ENCODE measurements around the gene KNDC1. TPM values are rescaled to one million over a fixed set of nuclear protein-coding genes. Genes with fewer than 3 reads are reported as not detected.
A peak's percentile ranks its signal among the peaks of the same experiment; 100 is the strongest.

KNDC1 gene
- total RNA-seq, 4 donors from 2014 or later = under 0.01 to 12.5 (median 5.3) TPM

DNA sequence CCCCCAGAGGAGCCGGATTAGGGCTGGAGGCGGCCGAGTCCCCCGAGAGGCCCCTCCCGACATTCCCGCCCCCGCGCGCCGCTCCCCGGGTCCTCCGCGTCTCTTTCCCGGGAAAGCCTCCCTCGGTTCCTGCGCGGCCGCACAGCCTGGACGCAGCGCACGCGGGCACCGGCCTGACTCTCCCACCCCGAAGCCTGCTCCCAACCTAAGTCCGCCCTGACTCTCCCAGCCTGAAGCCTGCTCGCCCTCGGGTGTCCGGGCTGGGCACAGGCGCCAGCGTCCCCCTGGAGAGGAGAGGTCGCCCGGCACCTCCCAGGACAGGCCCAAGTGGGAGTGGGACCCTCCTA lies 77.2 kb downstream of the KNDC1 start:
- H3K27me3 ChIP-seq = peaks cover 10 to 22% of the 10 kb centered on the region in 2 donors
- H3K9me3 ChIP-seq = no peaks in the 10 kb centered on the region
- no peak for DNase-seq
- H3K4me1 ChIP-seq = peaks cover 0 to 12% of the 10 kb centered on the region in 2 donors
- TF ChIP-seq POLR2A (IDR thresholded peaks at IDR 0.05) = no peak
- TF ChIP-seq CTCF (IDR thresholded peaks at IDR 0.05) = no peak
- intact Hi-C loops (cut with DNase I; ENCODE audit: low total_unique reads) = no loop called here
- H3K36me3 ChIP-seq = no peaks in the 10 kb centered on the region
- no peak overlapping the region for H3K27ac ChIP-seq
- H3K4me3 ChIP-seq = no peak overlapping the region

- peaks cover 10 to 22% of the 10 kb centered on the region in 2 donors for H3K27me3 ChIP-seq
- H3K4me3 ChIP-seq = peak within 1 kb of the TSS in 1 of 2 donors; percentile 2
These were observed 77.8 kb downstream of the KNDC1 start, which contains the start of gene VENTX for GRCh38 chr10:133237588-133238465. VENTX (plus strand) TSS chr10:133237855; CDS start chr10:133237915, 60 bp downstream.

DNA sequence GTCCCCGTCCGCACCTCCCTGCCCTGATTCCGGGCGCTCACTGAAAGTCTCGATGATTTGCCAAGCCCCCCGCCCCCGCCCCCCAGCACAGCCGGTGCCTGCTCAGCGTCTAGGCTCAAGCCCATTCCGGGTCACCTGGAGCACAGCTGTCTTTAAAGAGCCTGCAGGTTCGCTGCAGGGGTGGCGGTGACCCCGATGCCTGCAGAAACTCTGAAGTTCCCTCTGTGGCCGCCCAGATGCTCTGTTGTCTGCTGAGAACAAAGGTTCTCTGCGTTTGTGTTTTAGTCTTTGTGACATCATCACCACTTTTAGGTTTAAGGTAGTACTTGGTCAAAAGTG lies 78.4 kb downstream of the KNDC1 start:
- intact Hi-C loops (cut with DNase I; ENCODE audit: low total_unique reads) = no loop called here
- no peak for TF ChIP-seq CTCF (IDR thresholded peaks at IDR 0.05)
- no peak for TF ChIP-seq POLR2A (IDR thresholded peaks at IDR 0.05)
- H3K27me3 ChIP-seq = peaks cover 10 to 22% of the 10 kb centered on the region in 2 donors
- no peaks in the 10 kb centered on the region for H3K36me3 ChIP-seq
- no peak overlapping the region for H3K27ac ChIP-seq
- H3K9me3 ChIP-seq = no peaks in the 10 kb centered on the region
- no peak overlapping the region for H3K4me3 ChIP-seq
- H3K4me1 ChIP-seq = peaks cover 0 to 12% of the 10 kb centered on the region in 2 donors
- DNase-seq = no peak

More at GRCh38 chr10:133237588-133238465, 77.8 kb downstream of the KNDC1 start, which contains the start of gene VENTX:
- intact Hi-C loops (cut with DNase I; ENCODE audit: low total_unique reads) = no loop called here
- peaks cover 0 to 12% of the 10 kb centered on the region in 2 donors for H3K4me1 ChIP-seq
- no peak for TF ChIP-seq CTCF (IDR thresholded peaks at IDR 0.05)
- TF ChIP-seq POLR2A (IDR thresholded peaks at IDR 0.05) = no peak
- H3K36me3 ChIP-seq = no peaks in the 10 kb centered on the region
- no peak within 1 kb of the TSS for H3K27ac ChIP-seq
- DNase-seq = no peak
- no peaks in the 10 kb centered on the region for H3K9me3 ChIP-seq

DNA sequence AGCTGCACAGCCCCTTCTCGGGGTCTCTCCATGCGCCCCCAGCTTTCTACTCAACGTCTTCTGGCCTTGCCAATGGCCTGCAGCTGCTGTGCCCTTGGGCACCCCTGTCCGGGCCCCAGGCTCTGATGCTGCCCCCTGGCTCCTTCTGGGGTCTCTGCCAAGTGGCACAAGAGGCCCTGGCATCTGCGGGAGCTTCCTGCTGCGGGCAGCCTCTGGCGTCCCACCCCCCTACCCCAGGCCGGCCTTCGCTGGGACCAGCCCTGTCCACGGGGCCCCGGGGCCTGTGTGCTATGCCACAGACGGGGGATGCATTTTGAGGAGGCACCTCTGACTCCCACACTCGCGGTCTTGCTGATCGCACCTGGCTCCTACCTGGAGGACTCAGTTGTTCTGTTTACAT lies 80.0 kb downstream of the KNDC1 start:
- H3K36me3 ChIP-seq = no peaks in the 10 kb centered on the region
- no peak overlapping the region for H3K27ac ChIP-seq
- H3K4me3 ChIP-seq = no peak overlapping the region
- peaks cover 0 to 12% of the 10 kb centered on the region in 2 donors for H3K4me1 ChIP-seq
- H3K27me3 ChIP-seq = peaks cover 10 to 22% of the 10 kb centered on the region in 2 donors
- TF ChIP-seq POLR2A (IDR thresholded peaks at IDR 0.05) (no peak), CTCF (IDR thresholded peaks at IDR 0.05) (no peak)
- H3K9me3 ChIP-seq = no peaks in the 10 kb centered on the region
- intact Hi-C loops (cut with DNase I; ENCODE audit: low total_unique reads) = no loop called here
- DNase-seq = no peak

DNA sequence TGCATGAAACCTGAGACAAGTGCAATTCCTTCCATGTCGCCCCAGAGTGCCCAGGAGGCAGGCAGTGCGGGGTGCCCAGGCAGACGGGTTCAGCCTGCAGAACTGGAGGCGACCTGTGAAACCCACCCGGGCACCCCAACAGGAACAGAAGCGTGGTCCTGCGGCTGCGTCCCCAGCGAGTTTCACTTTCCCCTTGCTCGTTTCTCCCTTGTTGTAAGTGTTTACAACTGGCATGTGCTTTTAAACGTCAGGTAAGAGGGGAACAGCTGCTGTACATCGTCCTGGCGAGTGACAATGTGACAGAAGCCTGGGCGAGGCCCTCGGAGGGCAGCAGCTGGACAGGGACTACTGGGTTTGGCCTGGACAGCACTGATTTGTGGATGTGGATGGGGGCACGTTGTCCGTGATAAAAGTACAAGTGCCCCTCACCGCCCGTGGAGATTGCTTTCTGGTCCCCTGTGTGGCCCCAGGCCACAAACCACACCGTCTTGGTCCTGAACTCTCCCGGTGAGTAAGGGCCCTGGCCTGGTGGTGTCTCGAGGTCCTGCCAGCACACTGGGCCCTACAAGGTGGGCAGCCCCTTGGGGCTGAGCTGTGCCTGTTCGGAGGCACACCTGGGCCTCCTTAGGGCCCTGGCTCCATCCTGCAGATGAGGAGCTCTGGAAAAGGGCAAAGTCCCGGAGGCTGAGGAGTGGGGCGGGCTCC lies 81.6 kb downstream of the KNDC1 start:
- Histone ChIP-seq H3K27me3 (peaks cover 10 to 11% of the 10 kb centered on the region in 2 donors), H3K9me3 (no peaks in the 10 kb centered on the region), H3K4me3 (no peak overlapping the region), H3K36me3 (no peaks in the 10 kb centered on the region), H3K27ac (no peak overlapping the region), H3K4me1 (peaks cover 0 to 5% of the 10 kb centered on the region in 2 donors)
- TF ChIP-seq CTCF (IDR thresholded peaks at IDR 0.05) = no peak
- TF ChIP-seq POLR2A (IDR thresholded peaks at IDR 0.05) = no peak
- intact Hi-C loops (cut with DNase I; ENCODE audit: low total_unique reads) = no loop called here
- DNase-seq = no peak
